ENCODE data around the gene IVNS1ABP. TPM values are rescaled to one million over a fixed set of nuclear protein-coding genes. Genes with fewer than 3 reads are reported as not detected.

IVNS1ABP gene
- total and polyA plus RNA-seq, 2 of the 13 experiments (the other 11 are each of a cell fraction or from before 2014, with no cell fraction given): 49.1 to 51.7 TPM

DNA sequence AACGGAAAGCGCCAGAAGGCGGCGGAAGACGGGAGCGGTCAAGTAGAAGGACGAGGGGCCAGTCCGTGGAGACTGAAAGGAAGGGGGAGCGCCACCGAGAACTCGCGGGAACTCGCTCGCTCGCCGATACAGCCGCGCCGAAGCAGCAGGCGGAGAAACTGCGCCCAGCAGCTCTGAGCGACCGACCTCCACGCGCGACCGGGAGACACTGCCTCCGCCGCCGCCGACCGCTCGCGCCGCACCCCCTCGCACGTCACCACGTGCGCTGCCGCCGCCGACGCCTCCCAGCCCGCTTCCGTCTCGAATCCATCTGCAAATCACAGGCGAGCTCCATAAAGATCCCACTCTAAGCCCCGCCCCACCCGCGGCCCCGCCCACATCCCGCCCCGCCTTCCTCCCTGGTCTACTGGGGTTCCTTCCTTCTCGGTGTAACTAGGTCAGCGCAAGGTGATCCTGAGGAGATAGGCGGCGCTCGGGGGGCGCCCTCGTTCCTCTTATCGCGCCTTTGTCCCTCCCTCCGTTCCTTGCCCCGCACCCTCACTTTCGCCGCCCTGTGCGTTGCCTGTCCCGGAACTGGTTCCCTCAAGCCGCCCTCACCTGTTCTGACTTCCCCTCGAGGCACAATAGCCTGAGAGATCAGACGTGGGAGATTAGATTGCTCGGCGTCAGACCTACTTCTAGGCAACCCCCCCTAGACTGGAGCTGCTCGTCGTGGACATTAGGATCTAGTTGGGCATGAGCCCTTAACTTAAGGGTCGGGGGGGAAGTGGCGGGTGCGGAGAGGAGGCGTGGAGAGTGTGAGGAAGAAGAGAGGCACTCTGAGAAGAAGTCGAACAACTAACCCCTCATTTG is at the start of gene IVNS1ABP (continued):
- TF ChIP-seq, protein P1, sequence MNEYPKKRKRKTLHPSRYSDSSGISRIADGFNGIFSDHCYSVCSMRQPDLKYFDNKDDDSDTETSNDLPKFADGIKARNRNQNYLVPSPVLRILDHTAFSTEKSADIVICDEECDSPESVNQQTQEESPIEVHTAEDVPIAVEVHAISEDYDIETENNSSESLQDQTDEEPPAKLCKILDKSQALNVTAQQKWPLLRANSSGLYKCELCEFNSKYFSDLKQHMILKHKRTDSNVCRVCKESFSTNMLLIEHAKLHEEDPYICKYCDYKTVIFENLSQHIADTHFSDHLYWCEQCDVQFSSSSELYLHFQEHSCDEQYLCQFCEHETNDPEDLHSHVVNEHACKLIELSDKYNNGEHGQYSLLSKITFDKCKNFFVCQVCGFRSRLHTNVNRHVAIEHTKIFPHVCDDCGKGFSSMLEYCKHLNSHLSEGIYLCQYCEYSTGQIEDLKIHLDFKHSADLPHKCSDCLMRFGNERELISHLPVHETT (CRISPR knock-in tag; conservative IDR thresholded peaks at IDR 0.05): peak; percentile 34; the same call in 1 of the 2 replicates
- TF ChIP-seq ZIK1 (CRISPR knock-in tag; IDR thresholded peaks at IDR 0.05; ENCODE audit: borderline replicate concordance, low read depth) (peak; percentile 46; the same call in 1 of the 2 replicates), ZNF543 (CRISPR knock-in tag; IDR thresholded peaks at IDR 0.05) (no peak), SETDB1 (CRISPR knock-in tag; IDR thresholded peaks at IDR 0.05; ENCODE audit: borderline replicate concordance) (no peak), ZKSCAN8 (CRISPR knock-in tag; IDR thresholded peaks at IDR 0.05; ENCODE audit: borderline replicate concordance) (no peak), AGO2 (optimal IDR thresholded peaks at IDR 0.05; ENCODE audit: low read depth, low read length) (no peak), HHEX (CRISPR knock-in tag; IDR thresholded peaks at IDR 0.05) (no peak), TBP (CRISPR knock-in tag; IDR thresholded peaks at IDR 0.05) (no peak), ZNF383 (CRISPR knock-in tag; IDR thresholded peaks at IDR 0.05; ENCODE audit: borderline replicate concordance) (no peak), NR2C2 (CRISPR knock-in tag; IDR thresholded peaks at IDR 0.05; ENCODE audit: borderline replicate concordance) (peak; percentile 80), FOXP1 (IDR thresholded peaks at IDR 0.05) (no peak), FOXP1 (CRISPR knock-in tag; IDR thresholded peaks at IDR 0.05) (no peak), ZNF282 (IDR thresholded peaks at IDR 0.05; ENCODE audit: partially characterized antibody) (no peak), ZNF33A (CRISPR knock-in tag; IDR thresholded peaks at IDR 0.05; ENCODE audit: borderline replicate concordance) (no peak), RBFOX2 (IDR thresholded peaks at IDR 0.05; ENCODE audit: low read depth, low read length) (peak; percentile 89), ZNF546 (CRISPR knock-in tag; conservative IDR thresholded peaks at IDR 0.05) (0 out of 2 replicates have a peak, but pooled peaks have one; percentile 1), HMG20A (CRISPR knock-in tag; IDR thresholded peaks at IDR 0.05; ENCODE audit: borderline replicate concordance) (no peak), HNRNPLL (IDR thresholded peaks at IDR 0.05; ENCODE audit: low read depth, low read length, poor library complexity, severe bottlenecking) (no peak), POLR2AphosphoS5 (IDR thresholded peaks at IDR 0.05; ENCODE audit: low read depth, low read length) (peak; percentile 78), ZNF782 (CRISPR knock-in tag; IDR thresholded peaks at IDR 0.05; ENCODE audit: borderline replicate concordance) (no peak), ATF7-NPFF (CRISPR knock-in tag; IDR thresholded peaks at IDR 0.05; ENCODE audit: low read depth) (peak; percentile 88; the same call in 1 of the 2 replicates), KDM1A (CRISPR knock-in tag; IDR thresholded peaks at IDR 0.05) (no peak)
- TF ChIP-seq, protein P2, sequence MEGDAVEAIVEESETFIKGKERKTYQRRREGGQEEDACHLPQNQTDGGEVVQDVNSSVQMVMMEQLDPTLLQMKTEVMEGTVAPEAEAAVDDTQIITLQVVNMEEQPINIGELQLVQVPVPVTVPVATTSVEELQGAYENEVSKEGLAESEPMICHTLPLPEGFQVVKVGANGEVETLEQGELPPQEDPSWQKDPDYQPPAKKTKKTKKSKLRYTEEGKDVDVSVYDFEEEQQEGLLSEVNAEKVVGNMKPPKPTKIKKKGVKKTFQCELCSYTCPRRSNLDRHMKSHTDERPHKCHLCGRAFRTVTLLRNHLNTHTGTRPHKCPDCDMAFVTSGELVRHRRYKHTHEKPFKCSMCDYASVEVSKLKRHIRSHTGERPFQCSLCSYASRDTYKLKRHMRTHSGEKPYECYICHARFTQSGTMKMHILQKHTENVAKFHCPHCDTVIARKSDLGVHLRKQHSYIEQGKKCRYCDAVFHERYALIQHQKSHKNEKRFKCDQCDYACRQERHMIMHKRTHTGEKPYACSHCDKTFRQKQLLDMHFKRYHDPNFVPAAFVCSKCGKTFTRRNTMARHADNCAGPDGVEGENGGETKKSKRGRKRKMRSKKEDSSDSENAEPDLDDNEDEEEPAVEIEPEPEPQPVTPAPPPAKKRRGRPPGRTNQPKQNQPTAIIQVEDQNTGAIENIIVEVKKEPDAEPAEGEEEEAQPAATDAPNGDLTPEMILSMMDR (CRISPR knock-in tag; IDR thresholded peaks at IDR 0.05): peak; percentile 80
- TF ChIP-seq, protein P3, sequence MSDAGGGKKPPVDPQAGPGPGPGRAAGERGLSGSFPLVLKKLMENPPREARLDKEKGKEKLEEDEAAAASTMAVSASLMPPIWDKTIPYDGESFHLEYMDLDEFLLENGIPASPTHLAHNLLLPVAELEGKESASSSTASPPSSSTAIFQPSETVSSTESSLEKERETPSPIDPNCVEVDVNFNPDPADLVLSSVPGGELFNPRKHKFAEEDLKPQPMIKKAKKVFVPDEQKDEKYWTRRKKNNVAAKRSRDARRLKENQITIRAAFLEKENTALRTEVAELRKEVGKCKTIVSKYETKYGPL (CRISPR knock-in tag; IDR thresholded peaks at IDR 0.05): no peak; the same call in 1 of the 2 replicates
- TF ChIP-seq, protein P4, sequence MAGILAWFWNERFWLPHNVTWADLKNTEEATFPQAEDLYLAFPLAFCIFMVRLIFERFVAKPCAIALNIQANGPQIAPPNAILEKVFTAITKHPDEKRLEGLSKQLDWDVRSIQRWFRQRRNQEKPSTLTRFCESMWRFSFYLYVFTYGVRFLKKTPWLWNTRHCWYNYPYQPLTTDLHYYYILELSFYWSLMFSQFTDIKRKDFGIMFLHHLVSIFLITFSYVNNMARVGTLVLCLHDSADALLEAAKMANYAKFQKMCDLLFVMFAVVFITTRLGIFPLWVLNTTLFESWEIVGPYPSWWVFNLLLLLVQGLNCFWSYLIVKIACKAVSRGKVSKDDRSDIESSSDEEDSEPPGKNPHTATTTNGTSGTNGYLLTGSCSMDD (CRISPR knock-in tag; IDR thresholded peaks at IDR 0.05): no peak
- TF ChIP-seq, protein P5, sequence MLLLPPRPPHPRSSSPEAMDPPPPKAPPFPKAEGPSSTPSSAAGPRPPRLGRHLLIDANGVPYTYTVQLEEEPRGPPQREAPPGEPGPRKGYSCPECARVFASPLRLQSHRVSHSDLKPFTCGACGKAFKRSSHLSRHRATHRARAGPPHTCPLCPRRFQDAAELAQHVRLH (CRISPR knock-in tag; IDR thresholded peaks at IDR 0.05; ENCODE audit: borderline replicate concordance, low read depth): no peak

All from HepG2 (cell line).